DMS 273 (cell line): ENCODE data around the gene DNAJC30.
"Not testable (repeated sequence)": the region's sequence is repeated elsewhere in the genome, so short reads cannot be mapped to it uniquely, and the experiment has no call there.

Source experiments
- DNase-seq: peaks from one replicate; lab custom pipeline; 2025; ENCODE audit not compliant: unreplicated experiment; lab: John Stamatoyannopoulos, UW

DNAJC30 gene

DNA sequence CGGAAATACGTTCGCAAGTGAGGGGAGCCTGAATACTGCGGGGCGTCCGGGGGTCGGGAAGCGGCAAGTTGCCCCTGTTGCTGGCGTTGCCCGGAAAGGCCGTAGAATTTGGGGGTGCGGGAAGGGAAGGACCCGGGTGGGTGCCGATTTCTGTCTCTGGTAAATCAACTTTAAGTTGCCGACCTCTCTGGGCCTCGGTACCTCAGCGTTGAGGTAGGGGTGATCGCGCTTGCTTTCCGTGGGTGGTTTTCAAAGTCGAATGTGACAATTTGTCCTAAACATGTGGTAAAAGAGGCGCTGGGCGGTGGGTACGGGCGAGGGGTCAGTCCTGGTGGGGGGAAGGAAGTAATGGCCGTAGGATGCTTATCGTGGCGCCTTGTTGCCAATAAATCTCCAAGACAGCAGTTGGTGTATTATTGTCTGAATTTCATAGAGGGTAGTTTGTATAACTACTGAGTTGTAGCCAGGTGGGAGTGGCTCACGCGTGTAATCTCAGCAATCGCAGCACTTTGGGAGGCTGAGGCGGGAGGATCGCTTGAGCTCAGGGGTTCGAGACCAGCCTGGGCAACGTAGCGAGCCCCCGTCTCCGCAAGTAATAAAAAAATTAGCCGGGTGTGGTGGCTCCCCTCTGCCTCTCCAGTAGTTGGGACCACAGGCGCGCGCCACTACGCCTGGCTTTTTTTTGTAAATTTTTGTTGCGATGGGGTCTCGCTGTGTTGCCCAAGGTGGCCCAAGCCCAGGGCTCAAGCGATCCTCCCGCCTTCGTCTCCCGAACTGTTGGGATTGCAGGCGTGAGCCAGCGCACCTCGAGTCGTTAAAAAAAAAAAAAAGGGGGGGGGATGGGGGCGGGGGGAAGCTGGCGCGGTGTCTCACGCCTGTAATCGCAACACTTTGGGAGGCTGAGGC, 788 bp upstream of the DNAJC30 start:
- peak; percentile 69 for DNase-seq

DNA sequence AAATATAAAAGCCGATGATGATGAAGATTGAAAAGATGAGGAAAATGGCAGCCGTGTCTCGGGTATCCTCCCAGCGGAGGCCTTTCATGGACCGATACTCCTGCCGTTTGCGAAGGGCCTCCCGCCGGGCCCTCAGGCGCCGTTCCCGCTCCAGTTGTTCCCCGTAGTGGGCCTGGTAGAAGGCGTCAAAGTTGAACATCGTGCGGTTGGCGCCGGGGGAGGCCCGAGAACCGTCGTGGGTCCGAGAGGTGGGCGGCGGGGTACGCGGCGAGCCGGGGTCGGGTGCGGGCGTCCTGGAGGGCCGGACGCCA, 553 bp downstream of the DNAJC30 start:
- peak; percentile 68 for DNase-seq

DNA sequence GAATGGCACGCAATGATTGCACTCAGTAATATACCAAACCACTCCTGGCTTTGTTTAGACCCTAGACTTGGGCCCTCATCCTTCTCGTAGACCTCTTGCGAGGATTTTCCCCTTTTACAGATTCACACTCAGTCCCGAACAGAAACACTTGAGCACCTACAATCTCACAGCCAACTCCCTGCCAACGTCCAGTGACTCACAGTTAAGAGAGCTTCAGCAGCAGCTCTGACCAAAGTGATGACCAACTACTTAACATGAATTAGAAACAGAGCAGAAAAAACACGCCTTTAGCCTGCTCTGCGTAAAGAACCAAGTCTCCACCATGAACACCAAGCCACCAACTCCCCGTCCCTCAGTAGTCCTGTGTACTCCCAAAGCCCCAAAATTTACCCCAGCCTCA, 2.2 kb downstream of the DNAJC30 start:
- DNase-seq, result no peak

DNA sequence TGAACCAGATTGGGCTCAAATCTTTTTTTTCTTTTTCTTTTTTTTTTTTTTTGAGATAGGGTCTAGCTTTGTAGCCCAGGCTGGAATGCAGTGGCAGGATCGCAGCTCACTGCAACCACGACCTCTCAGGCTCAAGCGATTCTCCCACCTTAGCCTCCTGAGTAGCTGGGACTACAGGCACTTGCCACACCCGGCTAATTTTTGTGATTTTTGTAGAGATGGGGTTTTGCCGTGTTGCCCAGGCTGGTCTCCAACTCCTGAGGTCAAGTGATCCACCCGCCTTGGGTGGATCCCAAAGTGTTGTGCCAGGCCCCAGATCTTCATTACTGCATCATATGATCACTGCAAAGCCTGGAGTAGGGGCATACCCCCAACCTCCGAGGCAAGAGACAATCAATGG, 2.8 kb downstream of the DNAJC30 start:
- DNase-seq, result no peak

DNA sequence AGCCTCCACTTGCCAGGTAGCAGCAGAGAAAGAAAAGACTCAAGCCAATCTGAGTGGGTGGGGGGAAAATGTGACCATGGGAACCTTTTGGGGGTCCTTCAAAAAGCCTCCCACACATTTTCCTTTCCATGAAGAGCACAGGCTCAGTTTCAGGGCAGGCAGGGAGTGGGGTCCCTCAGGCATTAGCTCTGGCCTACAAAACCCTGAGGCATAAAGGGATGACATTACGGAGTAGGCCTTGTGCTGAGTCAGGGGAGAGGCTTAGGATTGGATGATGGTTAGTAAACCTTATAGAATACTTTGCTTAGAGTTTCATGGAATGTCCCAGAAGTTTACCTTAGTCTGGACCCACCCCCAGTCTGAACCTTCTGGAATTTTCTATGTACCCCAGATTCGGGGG, 3.5 kb downstream of the DNAJC30 start:
- no peak for DNase-seq

DNA sequence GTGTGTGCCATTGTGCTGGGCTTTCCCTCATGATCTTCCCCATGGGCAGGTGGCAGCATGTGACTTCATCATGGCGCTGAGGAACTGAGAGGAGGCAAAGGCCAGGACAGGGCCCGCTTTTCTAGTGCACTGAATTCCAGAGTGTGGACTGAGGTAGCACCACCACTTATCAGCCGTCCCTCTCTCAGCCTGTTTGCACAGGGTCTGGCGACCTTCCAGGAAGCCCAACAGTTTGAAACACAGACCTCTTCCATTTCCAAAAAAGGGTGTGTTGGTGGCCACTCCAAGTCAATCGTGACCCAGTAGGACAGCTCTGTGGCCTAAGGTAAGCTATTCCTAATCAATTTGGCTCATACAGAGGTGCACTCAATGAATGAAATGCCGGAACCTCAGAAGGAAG, 4.4 kb downstream of the DNAJC30 start:
- no peak for DNase-seq

DNA sequence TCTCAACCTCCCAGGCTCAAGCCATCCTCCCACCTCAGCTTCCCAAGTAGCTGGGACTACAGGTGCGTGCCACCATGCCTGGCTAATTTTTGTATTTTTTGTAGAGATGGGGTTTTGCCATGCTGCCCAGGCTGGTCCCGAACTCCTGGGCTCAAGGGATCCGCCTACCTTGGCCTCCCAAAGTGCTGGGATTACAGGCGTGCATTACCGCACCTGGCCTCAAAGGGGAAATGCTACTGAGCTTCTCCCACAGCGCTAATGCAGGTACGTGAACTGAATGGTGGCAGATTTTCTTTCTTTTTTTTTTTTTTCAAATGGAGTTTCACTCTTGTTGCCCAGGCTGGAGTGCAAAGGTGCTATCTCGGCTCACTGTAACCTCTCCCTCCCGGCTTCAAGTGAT, 7.2 kb downstream of the DNAJC30 start:
- not testable (repeated sequence) for DNase-seq

DNA sequence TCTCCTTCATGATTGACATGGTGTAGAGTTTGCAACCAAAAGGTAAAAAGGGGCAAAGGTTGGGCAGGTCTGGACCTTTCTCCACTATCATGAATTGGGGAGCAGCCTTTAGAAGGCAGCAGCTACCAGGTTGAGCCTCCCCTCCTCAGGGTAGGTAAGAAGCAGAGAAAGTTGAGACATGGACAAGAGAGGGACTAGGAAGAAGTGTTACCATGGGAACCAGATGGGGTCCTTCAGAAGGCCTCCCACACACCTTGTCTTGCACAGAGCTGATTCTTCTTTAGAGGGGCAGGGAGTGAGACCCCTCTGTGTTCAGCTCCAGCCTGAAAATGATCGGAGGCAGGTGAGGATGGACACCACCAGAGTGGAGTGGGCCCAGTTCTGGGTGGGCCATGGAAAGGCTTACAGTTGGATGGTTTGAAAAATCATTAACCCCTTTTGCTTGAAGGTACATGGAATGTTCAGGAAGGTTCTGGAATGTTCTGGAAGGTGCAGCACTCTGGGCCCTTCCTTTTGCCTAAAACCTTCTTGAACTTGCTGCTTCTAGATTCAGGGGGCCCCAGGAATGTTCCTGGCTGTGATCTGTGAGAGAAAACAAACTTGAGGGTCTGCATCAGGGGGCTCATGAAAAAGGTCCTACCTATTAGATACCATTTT, 8.7 kb downstream of the DNAJC30 start:
- no peak for DNase-seq

DNA sequence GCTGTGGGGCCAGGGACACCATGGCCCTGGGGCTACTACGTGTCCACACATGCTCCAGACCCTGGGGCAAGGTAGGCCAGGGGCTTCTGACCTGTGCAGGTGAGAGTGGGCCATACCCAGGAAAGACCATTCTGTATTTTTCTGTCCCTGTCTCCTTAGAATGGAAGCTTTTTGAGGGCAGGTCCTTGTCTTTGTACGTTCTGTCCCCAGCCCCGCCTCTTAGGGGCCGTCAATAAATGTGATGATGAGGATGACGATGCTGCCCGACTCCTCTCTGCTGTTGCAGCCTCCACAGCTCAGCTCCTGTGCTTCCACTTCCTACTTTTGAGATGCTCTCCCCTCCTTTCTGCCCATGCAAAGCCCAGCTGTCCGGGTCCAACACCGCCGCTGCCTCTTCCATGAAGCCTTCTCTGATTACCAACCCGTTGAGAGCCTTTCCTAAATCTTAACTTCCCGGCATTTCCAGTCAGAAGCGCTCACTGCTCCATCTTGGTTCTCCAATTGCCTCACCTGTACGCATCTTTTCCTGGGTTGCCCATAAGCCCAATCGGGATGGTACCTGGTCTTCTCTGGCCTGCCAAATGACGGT, 11.3 kb downstream of the DNAJC30 start:
- DNase-seq, result no peak

DNA sequence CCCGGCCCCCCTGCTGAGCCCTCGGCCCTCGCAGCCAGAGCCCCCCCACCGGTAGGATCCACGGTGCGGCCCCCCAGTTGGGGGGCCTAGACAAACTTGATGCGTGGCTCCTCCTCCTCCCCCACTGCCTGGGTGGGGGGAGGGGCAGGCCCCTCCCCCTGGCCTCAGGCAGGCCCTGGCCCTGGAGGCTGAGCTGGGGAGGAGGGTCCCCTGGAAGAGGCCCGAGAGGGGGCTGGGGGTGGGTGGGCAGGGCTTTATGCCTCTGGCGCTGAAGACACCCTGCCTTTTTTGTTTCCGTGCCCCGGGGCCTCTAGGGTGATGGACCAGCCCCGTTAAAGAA, 12.0 kb downstream of the DNAJC30 start:
- DNase-seq, result no peak

DNA sequence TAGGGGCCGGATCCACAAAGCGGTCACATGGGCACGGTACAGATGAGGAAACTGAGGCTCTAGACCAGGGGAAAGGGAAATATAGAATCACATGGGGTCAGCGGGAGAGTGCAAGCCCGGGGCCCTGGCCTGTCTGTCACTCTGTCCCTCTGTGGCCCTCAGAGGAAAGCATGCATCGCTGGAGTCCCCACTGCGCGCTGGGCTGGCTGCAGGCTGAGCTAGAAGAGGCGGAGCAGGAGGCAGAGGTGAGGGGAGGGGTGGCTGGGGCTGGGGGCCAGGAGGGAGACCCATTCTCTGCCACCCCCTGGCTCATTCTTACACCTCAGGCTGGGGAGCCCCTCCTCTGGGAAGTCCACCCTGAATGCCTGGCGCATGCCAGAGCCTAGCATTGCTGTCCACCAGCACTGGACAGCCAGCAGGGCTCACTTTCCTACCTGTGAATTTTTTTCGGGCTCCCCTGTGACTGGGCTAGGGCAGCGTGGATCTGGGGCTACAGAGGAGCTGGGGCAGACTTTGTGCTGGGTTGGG, 13.3 kb downstream of the DNAJC30 start:
- no peak for DNase-seq

DNA sequence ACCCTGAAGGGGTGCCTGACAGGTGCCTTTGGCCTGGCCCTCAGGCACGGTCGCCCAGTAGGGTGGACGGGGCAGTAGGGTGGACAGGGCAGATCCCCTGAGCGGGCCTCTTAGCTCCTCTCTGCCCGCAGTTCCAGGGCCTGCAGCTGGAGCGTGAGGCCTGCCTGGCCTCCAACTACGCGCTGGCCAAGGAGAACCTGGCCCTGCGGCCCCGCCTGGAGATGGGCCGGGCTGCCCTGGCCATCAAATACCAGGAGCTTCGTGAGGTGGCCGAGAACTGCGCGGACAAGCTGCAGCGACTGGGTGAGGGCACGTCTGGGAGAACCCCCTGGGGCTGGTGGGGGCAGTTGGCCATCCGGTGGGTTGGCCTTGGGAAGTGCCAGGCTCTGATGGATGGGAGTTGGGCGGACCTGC, 14.0 kb downstream of the DNAJC30 start:
- DNase-seq, result no peak

DNA sequence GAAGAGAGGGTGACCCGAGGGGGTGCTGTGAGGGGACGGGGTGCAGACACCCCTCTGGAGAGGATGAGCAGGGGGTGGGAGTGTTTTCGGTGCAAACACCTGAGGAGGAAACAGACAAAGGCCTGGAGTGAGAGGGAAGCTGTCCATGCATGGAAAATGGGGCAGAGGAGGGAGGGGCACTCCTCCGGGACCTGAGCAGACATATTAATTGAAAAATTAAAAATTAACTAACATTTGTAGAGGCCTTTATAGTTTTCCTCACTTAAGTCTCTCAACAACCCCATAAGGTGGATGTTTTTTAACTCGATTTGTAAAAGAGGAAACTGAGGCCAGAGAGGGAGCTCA, 14.4 kb downstream of the DNAJC30 start:
- no peak for DNase-seq

DNA sequence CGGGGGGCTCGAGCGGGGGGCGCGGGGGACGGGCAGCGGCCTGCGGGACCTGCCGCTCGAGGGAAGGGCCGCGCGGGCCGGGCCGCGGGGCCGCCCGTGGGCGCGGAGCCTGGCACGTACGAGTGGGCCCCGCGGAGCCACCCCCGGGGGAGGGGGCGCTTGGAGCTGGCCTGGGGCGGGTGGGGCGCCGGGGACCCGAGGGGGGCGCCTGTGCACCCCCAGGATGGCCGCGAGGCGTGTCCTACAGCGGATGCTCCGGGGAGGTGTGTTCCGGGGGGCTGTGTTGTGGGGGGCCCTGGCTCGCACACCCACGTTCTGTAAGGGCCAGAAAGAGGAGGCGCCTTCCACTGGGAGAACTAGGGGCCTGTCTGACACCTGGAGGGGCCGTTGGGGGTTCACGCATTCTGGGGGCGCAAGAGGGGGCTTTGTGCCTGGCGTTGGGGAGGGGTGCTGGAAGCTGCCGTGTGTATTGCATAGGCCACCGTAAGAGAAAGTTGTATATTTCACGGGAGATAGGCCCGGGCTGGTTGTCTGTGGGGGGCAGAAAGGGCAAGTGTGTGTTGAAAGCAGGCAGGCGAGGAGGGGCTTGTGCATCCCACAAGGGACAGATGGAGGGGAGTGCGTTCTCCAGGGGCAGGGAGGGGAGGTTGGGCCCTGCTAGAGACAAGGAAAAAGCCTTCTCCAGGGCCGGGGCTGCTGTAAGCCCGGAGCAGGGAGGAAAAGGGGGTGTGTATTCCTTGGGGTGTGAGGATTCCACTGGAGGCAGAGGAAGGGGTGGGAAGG, 15.0 kb downstream of the DNAJC30 start:
- DNase-seq, result peak; percentile 90

DNA sequence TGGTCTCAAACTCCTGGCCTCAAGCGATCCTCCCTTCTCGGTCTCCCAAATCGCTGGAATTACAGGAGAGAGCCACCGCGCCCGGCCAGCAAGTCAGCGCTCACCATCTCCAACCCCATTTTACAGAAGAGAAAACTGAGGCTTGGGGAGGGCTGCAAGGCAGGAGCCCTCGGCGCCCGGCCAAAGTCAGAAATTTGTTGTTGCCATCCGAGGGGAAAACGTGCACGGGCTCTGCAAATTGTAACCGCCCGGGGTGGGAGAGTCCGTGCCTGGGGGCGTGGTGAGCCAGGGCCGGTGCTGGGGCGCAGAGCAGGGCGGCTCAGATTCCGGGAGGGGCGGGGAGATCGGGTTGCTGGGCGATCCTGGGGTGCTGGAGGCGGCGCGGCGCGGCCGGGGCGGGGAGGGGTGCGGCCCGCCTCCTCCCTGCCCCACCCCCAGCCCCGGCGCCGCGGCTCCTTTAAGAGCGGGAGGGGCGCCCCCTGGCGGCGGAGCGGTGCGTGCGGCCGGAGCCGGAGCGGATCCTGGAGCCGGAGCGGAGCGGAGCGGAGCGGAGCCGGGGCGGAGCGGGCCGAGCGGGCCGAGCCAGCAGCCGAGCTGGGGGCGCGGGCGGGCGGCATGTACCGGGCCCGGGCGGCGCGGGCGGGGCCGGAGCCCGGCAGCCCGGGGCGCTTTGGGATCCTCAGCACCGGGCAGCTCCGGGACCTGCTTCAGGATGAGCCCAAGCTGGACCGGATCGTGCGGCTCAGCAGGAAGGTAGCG, 15.7 kb downstream of the DNAJC30 start, which contains the start of gene VPS37D:
Gene VPS37D (plus strand): TSS at position 488 of the 759 bp plus-strand sequence. CDS start 128 bp downstream, at position 616.
- DNase-seq, result peak; percentile 99

DNA sequence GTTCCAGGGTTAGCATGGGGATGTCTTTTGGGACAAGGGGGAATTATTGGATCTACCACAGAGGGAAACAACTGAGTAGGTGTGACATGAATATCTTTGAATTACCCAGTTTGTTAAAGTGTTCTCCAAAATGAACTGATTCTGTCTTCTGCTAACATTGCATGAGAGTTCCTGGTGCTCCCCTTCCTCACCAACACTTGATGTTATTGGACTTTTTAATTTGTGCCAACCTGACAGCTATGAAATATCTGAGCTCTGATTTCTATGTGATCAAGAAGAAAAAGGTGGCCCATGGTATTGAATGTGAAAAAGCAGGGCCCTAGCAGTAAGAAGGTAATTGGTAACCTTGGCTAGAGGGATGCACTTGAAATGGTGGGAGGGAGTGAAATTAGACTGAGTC, 20.2 kb downstream of the DNAJC30 start:
- DNase-seq, result no peak

DNA sequence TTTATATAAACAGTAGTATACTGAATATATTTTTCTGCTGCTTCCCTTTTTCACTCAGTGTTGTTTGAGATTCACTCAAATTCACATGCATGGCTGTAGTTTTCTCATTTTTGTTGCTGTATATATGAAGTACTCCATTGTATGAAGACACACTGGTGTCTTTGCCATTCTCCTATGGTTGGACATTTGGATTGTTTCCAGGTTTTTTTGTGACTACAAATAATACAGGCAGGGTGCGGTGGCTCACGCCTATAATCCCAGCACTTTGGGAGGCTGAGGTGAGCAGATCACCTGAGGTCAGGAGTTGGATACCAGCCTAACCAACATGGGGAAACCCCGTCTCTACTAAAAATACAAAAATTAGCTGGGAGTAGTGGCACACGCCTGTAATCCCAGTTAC, 22.7 kb downstream of the DNAJC30 start:
- not testable (repeated sequence) for DNase-seq

DNA sequence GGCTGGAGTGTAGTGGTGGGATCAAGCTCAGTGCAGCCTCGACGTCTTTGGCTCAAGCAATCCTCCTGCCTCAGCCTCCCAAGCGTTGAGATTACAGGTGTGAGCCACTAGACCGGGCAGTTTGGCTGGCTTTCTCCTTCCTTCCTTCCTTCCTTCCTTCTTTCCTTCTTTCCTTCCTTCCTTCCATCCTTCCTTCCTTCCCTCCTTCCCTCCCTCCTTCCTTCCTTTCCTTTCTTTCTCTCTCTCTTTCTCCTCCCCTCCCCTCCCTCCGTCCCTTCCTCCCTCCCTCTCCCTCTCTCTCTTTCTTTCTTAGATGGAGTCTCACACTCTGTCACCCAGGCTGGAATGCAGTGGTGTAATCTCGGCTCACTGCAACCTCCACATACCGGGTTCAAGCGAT, 23.3 kb downstream of the DNAJC30 start:
- DNase-seq, result no peak

DNA sequence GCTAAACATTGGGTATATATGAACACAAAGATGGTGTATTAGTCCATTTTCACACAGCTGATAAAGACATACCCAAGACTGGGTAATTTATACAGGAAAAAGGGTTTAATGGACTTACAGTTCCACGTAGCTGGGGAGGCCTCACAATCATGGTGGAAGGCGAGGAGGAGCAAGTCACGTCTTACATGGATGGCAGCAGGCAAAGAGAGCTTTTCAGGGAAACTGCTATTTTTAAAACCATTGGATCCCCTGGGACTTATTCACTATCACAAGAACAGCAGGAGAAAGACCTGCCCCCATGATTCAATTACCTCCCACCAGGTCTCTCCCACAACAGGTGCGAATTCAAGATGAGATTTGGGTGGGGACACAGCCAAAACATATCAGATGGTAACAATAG, 27.9 kb downstream of the DNAJC30 start:
- DNase-seq, result not testable (repeated sequence)

DNA sequence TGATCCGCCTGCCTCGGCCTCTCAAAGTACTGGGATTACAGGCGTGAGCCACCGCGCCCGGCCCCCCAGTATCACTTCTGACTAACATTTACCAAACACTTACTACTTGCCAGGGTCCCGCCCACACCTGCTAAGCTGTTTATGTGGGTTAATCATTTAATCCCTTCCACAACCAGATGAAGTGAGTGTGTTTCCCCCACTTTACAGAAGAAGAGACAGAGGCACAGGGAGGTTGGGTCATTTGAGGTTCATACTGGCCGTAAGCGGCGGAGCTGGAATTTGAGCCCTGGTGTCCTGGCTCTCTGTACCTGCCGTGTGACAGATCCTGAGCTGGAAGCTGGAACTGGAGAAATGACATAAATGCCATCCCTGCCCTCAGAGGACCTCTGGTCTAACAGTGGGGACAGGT, 30.7 kb downstream of the DNAJC30 start:
- DNase-seq, result no peak

DNA sequence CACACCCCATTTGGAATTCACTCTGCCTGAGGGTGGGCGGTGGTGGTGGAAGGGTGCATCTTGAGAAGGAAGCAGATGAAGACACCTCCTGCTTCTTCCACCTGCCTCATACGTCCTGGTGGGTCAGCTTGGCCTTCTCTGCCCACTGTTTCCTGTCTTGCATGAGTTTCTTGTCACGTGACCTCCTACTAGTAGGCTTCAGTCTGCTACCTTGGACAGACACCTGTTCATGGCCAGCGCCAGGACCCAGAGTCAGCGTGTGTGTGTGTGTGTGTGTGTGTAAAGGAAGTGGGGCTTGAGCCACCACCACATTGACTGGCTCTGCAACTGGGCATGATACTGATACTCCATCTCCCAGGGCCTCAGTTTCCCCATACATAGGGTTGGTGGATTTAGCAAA, 32.7 kb downstream of the DNAJC30 start:
- DNase-seq, result no peak
